H1 (cell line): ENCODE results near the gene GSAP. TPM values are rescaled to one million over a fixed set of nuclear protein-coding genes. Genes with fewer than 3 reads are reported as not detected.

Experiments used
- CTCF ChIA-PET: fragments of 300-600 bp; sonication (Branson Sonifier 250); formaldehyde crosslinking; loops from one replicate; lab custom pipeline; 2021; ENCODE audit not compliant: partially characterized antibody; lab: Charles Lee
- POLR2A ChIA-PET: fragments of 300-600 bp; sonication (Branson Sonifier 250); formaldehyde crosslinking; loops from one replicate; lab custom pipeline; 2021; ENCODE audit warnings: inconsistent platforms; ENCODE audit not compliant: partially characterized antibody; lab: Charles Lee
- DNase-seq, 2 experiments: peaks; one replicate each; pipeline versions ENCODE4 v3.0.0 to v3.0.0-alpha.2; 2010 to 2022; ENCODE audit warnings: low spot score in 2 of 2, low read depth in 1 of 2, mixed read lengths in 1 of 2
- FAIRE-seq: peaks from 2 replicates; lab custom pipeline; 2011; peaks lifted over from hg19 to GRCh38; lab: Jason Lieb, UNC
- H2AFZ ChIP-seq: 2 replicates; pipeline ENCODE4 v1.8.1; 2012; ENCODE audit warnings: low read length, inconsistent platforms
- H2AK5ac ChIP-seq: 2 replicates; pipeline ENCODE4 v1.6.1; 2013; ENCODE audit warnings: low read depth, low read length
- H2BK120ac ChIP-seq: replicated peaks from 2 replicates; pipeline ENCODE3; 2013; ENCODE audit warnings: low read depth, low read length, inconsistent platforms
- H2BK12ac ChIP-seq: 2 replicates; pipeline ENCODE4 v1.6.1; 2013; ENCODE audit warnings: low read depth, low read length
- H2BK15ac ChIP-seq: 2 replicates; pipeline ENCODE4 v1.6.1; 2013; ENCODE audit warnings: low read length
- H2BK20ac ChIP-seq: 2 replicates; pipeline ENCODE4 v1.6.1; 2013; ENCODE audit warnings: low read length
- H2BK5ac ChIP-seq: 2 replicates; pipeline ENCODE4 v1.6.1; 2013; ENCODE audit warnings: low read depth, low read length
- H3K14ac ChIP-seq: 2 replicates; pipeline ENCODE4 v1.6.1; 2013; ENCODE audit warnings: inconsistent platforms; ENCODE audit not compliant: insufficient read length
- H3K18ac ChIP-seq: 2 replicates; pipeline ENCODE4 v1.6.1; 2013; ENCODE audit warnings: low read length; ENCODE audit errors: extremely low read depth
- H3K23ac ChIP-seq: 2 replicates; pipeline ENCODE4 v1.6.1; 2013; ENCODE audit warnings: inconsistent platforms; ENCODE audit not compliant: insufficient read length
- H3K23me2 ChIP-seq: 2 replicates; pipeline ENCODE4 v1.6.1; 2013; ENCODE audit warnings: low read depth, low read length
- H3K27ac ChIP-seq: 2 replicates; pipeline ENCODE4 v1.6.1; 2011; ENCODE audit warnings: low read depth, low read length, inconsistent platforms
- H3K27me3 ChIP-seq, 4 experiments: replicated peaks in 1 of 4; 1 replicate in 1 of 4; 2 replicates in 3 of 4; pipeline versions ENCODE4 v1.6.1 to v1.8.1; 2011 to 2013; ENCODE audit warnings: low read length in 3 of 4, mild to moderate bottlenecking in 3 of 4, inconsistent platforms in 2 of 4, mixed read lengths in 2 of 4, moderate library complexity in 1 of 4; ENCODE audit not compliant: control insufficient read depth in 3 of 4, insufficient read depth in 3 of 4; ENCODE audit errors: extremely low read depth in 1 of 4
- H3K36me3 ChIP-seq, 4 experiments: 2 replicates each; pipeline versions ENCODE4 v1.6.1 to v1.8.1; 2011 to 2013; ENCODE audit warnings: mild to moderate bottlenecking in 4 of 4, low read length in 3 of 4, moderate library complexity in 2 of 4, control low read depth in 1 of 4, inconsistent platforms in 1 of 4; ENCODE audit not compliant: insufficient read depth in 4 of 4, control insufficient read depth in 2 of 4
- H3K4ac ChIP-seq: replicated peaks from 2 replicates; pipeline ENCODE3; 2013; ENCODE audit warnings: low read length, low read depth, mixed read lengths, inconsistent platforms; ENCODE audit not compliant: insufficient read length
- H3K4me1 ChIP-seq, 4 experiments: replicated peaks in 1 of 4; 1 replicate in 1 of 4; 2 replicates in 3 of 4; pipeline versions ENCODE4 v1.6.1 to v1.8.1; 2011 to 2013; ENCODE audit warnings: low read length in 3 of 4, inconsistent platforms in 2 of 4, mixed read lengths in 1 of 4; ENCODE audit not compliant: insufficient read depth in 4 of 4, control insufficient read depth in 3 of 4
- H3K4me2 ChIP-seq, 2 experiments: 2 replicates each; pipeline versions ENCODE4 v1.6.1 to v1.8.1; 2011 to 2013; ENCODE audit warnings: low read depth in 2 of 2, low read length in 2 of 2, control low read depth in 1 of 2, inconsistent platforms in 1 of 2, mild to moderate bottlenecking in 1 of 2; ENCODE audit not compliant: insufficient read depth in 1 of 2
- H3K4me3 ChIP-seq, 4 experiments: fragments of 200-600, 300-600 bp in 1 of 4; sonication (generic), shearing (Covaris generic), sonication (Bioruptor Twin) in 1 of 4; 2 replicates each; pipeline versions ENCODE4 v1.5.1 to v1.8.1; 2011 to 2016; ENCODE audit warnings: low read length in 4 of 4, low read depth in 3 of 4, control low read depth in 2 of 4, inconsistent platforms in 2 of 4, mild to moderate bottlenecking in 2 of 4, mixed read lengths in 1 of 4, moderate library complexity in 1 of 4; ENCODE audit not compliant: insufficient read depth in 2 of 4; ENCODE audit errors: extremely low read depth in 1 of 4
- H3K56ac ChIP-seq: replicated peaks from 2 replicates; pipeline ENCODE3; 2013; ENCODE audit warnings: low read depth, mild to moderate bottlenecking, mixed read lengths, low read length, inconsistent platforms; ENCODE audit not compliant: insufficient read length
- H3K79me1 ChIP-seq: 2 replicates; pipeline ENCODE4 v1.6.1; 2013; ENCODE audit warnings: low read depth, low read length, control low read depth
- H3K79me2 ChIP-seq, 2 experiments: 2 replicates each; pipeline versions ENCODE4 v1.6.1 to v1.8.1; 2012 to 2013; ENCODE audit warnings: low read length in 2 of 2, mild to moderate bottlenecking in 2 of 2, inconsistent platforms in 1 of 2; ENCODE audit not compliant: insufficient read depth in 2 of 2, control insufficient read depth in 1 of 2
- H3K9ac ChIP-seq, 4 experiments: replicated peaks in 1 of 4; 1 replicate in 1 of 4; 2 replicates in 3 of 4; pipeline versions ENCODE4 v1.6.1 to v1.8.1; 2011 to 2013; ENCODE audit warnings: low read depth in 3 of 4, low read length in 3 of 4, control low read depth in 2 of 4, mild to moderate bottlenecking in 2 of 4, moderate library complexity in 2 of 4, inconsistent platforms in 1 of 4; ENCODE audit errors: extremely low read depth in 1 of 4
- H3K9me3 ChIP-seq, 2 experiments: 2 replicates each; pipeline versions ENCODE4 v1.6.1 to v1.8.1; 2012 to 2013; ENCODE audit warnings: mild to moderate bottlenecking in 2 of 2, moderate library complexity in 2 of 2, control low read depth in 1 of 2, inconsistent platforms in 1 of 2, low read depth in 1 of 2, low read length in 1 of 2, mixed read lengths in 1 of 2; ENCODE audit not compliant: insufficient read depth in 2 of 2
- H4K20me1 ChIP-seq, 2 experiments: replicated peaks in 1 of 2; 2 replicates each; pipeline versions ENCODE3 to v1.8.1; 2011 to 2013; ENCODE audit warnings: inconsistent platforms in 2 of 2, low read length in 2 of 2, mild to moderate bottlenecking in 1 of 2; ENCODE audit not compliant: insufficient read depth in 2 of 2, control insufficient read depth in 1 of 2
- H4K5ac ChIP-seq: 2 replicates; pipeline ENCODE4 v1.6.1; 2013; ENCODE audit warnings: low read length, low read depth, mixed read lengths, inconsistent platforms; ENCODE audit not compliant: insufficient read length
- H4K8ac ChIP-seq: 2 replicates; pipeline ENCODE4 v1.8.0; 2013; ENCODE audit warnings: mild to moderate bottlenecking, moderate library complexity, low read length, inconsistent platforms; ENCODE audit not compliant: insufficient read depth; ENCODE audit errors: extremely low read depth
- H4K91ac ChIP-seq: replicated peaks from 2 replicates; pipeline ENCODE3; 2013; ENCODE audit warnings: low read length, mixed read lengths, inconsistent platforms; ENCODE audit not compliant: insufficient read length
- CBX5 ChIP-seq: fragments of 300-800, 300-1000 bp; sonication (generic); IDR thresholded peaks from 2 replicates; pipeline ENCODE4 v1.7.1; 2016; ENCODE audit warnings: antibody characterized with exemption, low read length, low read depth
- CHD2 ChIP-seq: IDR thresholded peaks from 2 replicates; pipeline ENCODE4 v1.6.1; 2012; ENCODE audit warnings: low read length, improper control_type of control experiment
- EZH2 ChIP-seq: fragments of 200-600 bp; sonication (generic); IDR thresholded peaks from 2 replicates; pipeline ENCODE4 v1.7.1; 2012; ENCODE audit warnings: low read depth, mild to moderate bottlenecking, moderate library complexity, low read length, inconsistent platforms; ENCODE audit not compliant: severe bottlenecking
- KDM1A ChIP-seq: fragments of 200-600, 300-600 bp; sonication (generic); IDR thresholded peaks from 2 replicates; pipeline ENCODE4 v1.7.1; 2016; ENCODE audit warnings: mild to moderate bottlenecking, low read length, borderline replicate concordance
- MAFK ChIP-seq: IDR thresholded peaks from 2 replicates; pipeline ENCODE4 v1.6.1; 2012; ENCODE audit warnings: low read depth, mild to moderate bottlenecking, improper control_type of control experiment, low read length
- NRF1 ChIP-seq: IDR thresholded peaks from 2 replicates; pipeline ENCODE4 v1.6.1; 2011; ENCODE audit warnings: mild to moderate bottlenecking, low read depth, low read length, improper control_type of control experiment
- PHF8 ChIP-seq: fragments of 200-600 bp; sonication (generic); conservative IDR thresholded peaks from 2 replicates; pipeline ENCODE4 v1.7.1; 2012; ENCODE audit warnings: low read depth, mild to moderate bottlenecking, inconsistent platforms, low read length, moderate library complexity
- POLR2A ChIP-seq, 2 experiments: IDR thresholded peaks; 1 replicate in 1 of 2; 2 replicates in 1 of 2; pipeline ENCODE4 v1.6.1; 2011; ENCODE audit warnings: low read depth in 2 of 2, low read length in 2 of 2, mild to moderate bottlenecking in 2 of 2; ENCODE audit errors: control extremely low read depth in 1 of 2
- RAD21 ChIP-seq, 2 experiments: IDR thresholded peaks in 1 of 2; conservative IDR thresholded peaks in 1 of 2; 2 replicates each; pipeline ENCODE4 v1.6.1; 2011; ENCODE audit warnings: low read depth in 2 of 2, low read length in 2 of 2, improper control_type of control experiment in 1 of 2, inconsistent platforms in 1 of 2, mild to moderate bottlenecking in 1 of 2, moderate library complexity in 1 of 2
- SP4 ChIP-seq: IDR thresholded peaks from 2 replicates; pipeline ENCODE4 v1.6.1; 2012; ENCODE audit warnings: low read length, inconsistent platforms
- SRF ChIP-seq: IDR thresholded peaks from 2 replicates; pipeline ENCODE4 v1.6.1; 2011; ENCODE audit warnings: mild to moderate bottlenecking, low read depth, low read length, moderate library complexity
- ZNF274 ChIP-seq: IDR thresholded peaks from 2 replicates; pipeline ENCODE4 v1.7.0; 2012; ENCODE audit warnings: low read length, borderline replicate concordance; ENCODE audit errors: extremely low read depth
- WGBS, 2 experiments: shearing (Covaris generic) in 1 of 2; methylation state at CpG; one replicate each; pipeline versions ENCODE4 v1.1.6 to v1.1.7; 2013 to 2015; ENCODE audit warnings: low lambda C conversion rate in 2 of 2, mixed read lengths in 2 of 2, inconsistent platforms in 1 of 2, low coverage in 1 of 2, missing lambda C conversion rate in 1 of 2; ENCODE audit not compliant: insufficient replicate concordance in 2 of 2, insufficient coverage in 1 of 2, insufficient read length in 1 of 2; ENCODE audit errors: extremely low coverage in 1 of 2, missing lambda C conversion rate in 1 of 2; 5-methylcytosine and 5-hydroxymethylcytosine counted together
- polyA plus RNA-seq, 7 experiments: library from polyadenylated mRNA; depleted of rRNA in 3 of 7; stranded (reverse) in 5 of 7; unstranded in 2 of 7; fragments of >200 nt in 5 of 7; fragments of 200-250 nt in 2 of 7; gene quantifications; 1 replicate in 5 of 7; 2 replicates in 1 of 7; 4 replicates in 1 of 7; pipeline versions ENCODE4 v1.2.1 to v1.2.3, GENCODE V29; 2011 to 2013; ENCODE audit warnings: missing spikeins in 2 of 7, mixed read lengths in 2 of 7
- total RNA-seq: library from RNA; stranded (reverse); fragmentation: NEBNext Ultra II Directional; extraction: Animal tissue kit (Norgen Biotek cat#: 25700); gene quantifications from 2 replicates; pipeline ENCODE4 v1.2.1, GENCODE V29; 2021
- TF ChIP-seq, protein P1 (sequence below): IDR thresholded peaks from 2 replicates; pipeline ENCODE4 v1.6.1; 2012; ENCODE audit warnings: inconsistent platforms

Gene GSAP
- total and polyA plus RNA-seq, 2 of the 8 experiments (the other 6 are each of a cell fraction or from before 2014, with no cell fraction given) = 0.93 to 2.1 TPM

GRCh38 chr7:77434570-77435275, 18.6 kb upstream of the GSAP start:
- CTCF ChIA-PET = no interaction called here

More at GRCh38 chr7:77434570-77435275, 18.6 kb upstream of the GSAP start:
- H4K8ac ChIP-seq = no peak overlapping the region
- H3K27me3 ChIP-seq = no peaks in the 10 kb centered on the region; a peak in 1 of 7 replicates
- no peak overlapping the region for H2BK5ac ChIP-seq
- no peak overlapping the region for H3K4me3 ChIP-seq
- H3K36me3 ChIP-seq = no peaks in the 10 kb centered on the region
- POLR2A ChIA-PET = no interaction called here
- no peaks in the 10 kb centered on the region for H3K4me1 ChIP-seq
- no peaks in the 10 kb centered on the region; the same call in 1 of the 2 replicates for H3K23me2 ChIP-seq
- no peak overlapping the region for H3K14ac ChIP-seq
- no peak overlapping the region for H4K91ac ChIP-seq
- no peaks in the 10 kb centered on the region for H4K20me1 ChIP-seq
- no peaks in the 10 kb centered on the region for H3K9me3 ChIP-seq
- no peak overlapping the region for H2BK20ac ChIP-seq
- H2AK5ac ChIP-seq = no peak overlapping the region
- H3K18ac ChIP-seq = no peak overlapping the region
- WGBS, 2 experiments = 83% methylated on average over 3 of the region's 3 CpGs; no CpG with 5 or more reads in 1 of the 2 experiments
- no peak overlapping the region for H3K23ac ChIP-seq
- H3K9ac ChIP-seq = no peak overlapping the region
- no peak for DNase-seq
- H3K56ac ChIP-seq = no peak overlapping the region
- no peak overlapping the region for H2BK120ac ChIP-seq
- H3K27ac ChIP-seq = no peak overlapping the region
- no peak for FAIRE-seq
- no peak overlapping the region for H3K4ac ChIP-seq
- no peak overlapping the region for H2AFZ ChIP-seq
- no peak overlapping the region for H2BK12ac ChIP-seq
- H3K79me2 ChIP-seq = no peaks in the 10 kb centered on the region
- no peak overlapping the region for H4K5ac ChIP-seq
- TF ChIP-seq SRF (no peak), NRF1 (no peak), ZNF274 (no peak), MAFK (no peak), KDM1A (no peak), SP4 (no peak), PHF8 (no peak), RAD21 (IDR thresholded peaks at IDR 0.05 in 1 of 2, conservative IDR thresholded peaks at IDR 0.05 in 1 of 2; ENCODE audit: low read depth in 2 of 2, low read length in 2 of 2) (no peak), CBX5 (no peak), EZH2 (no peak), CHD2 (no peak), POLR2A (IDR thresholded peaks at IDR 0.05; ENCODE audit: control extremely low read depth in 1 of 2, low read depth in 2 of 2, low read length in 2 of 2) (no peak)
- TF ChIP-seq, protein P1, sequence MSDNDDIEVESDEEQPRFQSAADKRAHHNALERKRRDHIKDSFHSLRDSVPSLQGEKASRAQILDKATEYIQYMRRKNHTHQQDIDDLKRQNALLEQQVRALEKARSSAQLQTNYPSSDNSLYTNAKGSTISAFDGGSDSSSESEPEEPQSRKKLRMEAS = no peak
- no peak overlapping the region for H3K4me2 ChIP-seq
- no peak overlapping the region for H2BK15ac ChIP-seq
- H3K79me1 ChIP-seq = no peaks in the 10 kb centered on the region
